Measurements from ENCODE around the gene FGF14. TPM values are rescaled to one million over a fixed set of nuclear protein-coding genes. Genes with fewer than 3 reads are reported as not detected.

The FGF14 gene
- total and polyA plus RNA-seq, 2 of the 4 experiments (the other 2 are of a cell fraction): under 0.01 TPM; not detected in 1

- Histone ChIP-seq H3K4me2 (ENCODE audit: low read depth, low read length) (no peak overlapping the region), H4K20me1 (ENCODE audit: insufficient read depth, low read length) (no peaks in the 10 kb centered on the region), H4K8ac (ENCODE audit: low read depth in 2 of 2, low read length in 2 of 2) (no peak overlapping the region), H2AFZ (replicated peaks; ENCODE audit: low read length, poor library complexity) (no peak overlapping the region), H2BK20ac (ENCODE audit: low read depth, low read length) (no peak overlapping the region), H3K27ac (ENCODE audit: insufficient read depth, low read length) (no peak overlapping the region), H4K91ac (ENCODE audit: insufficient read depth, low read depth, low read length) (no peak overlapping the region), H2AK5ac (ENCODE audit: low read depth, low read length) (no peak overlapping the region), H3K23ac (ENCODE audit: low read depth, low read length) (no peak overlapping the region), H2AK9ac (replicated peaks; ENCODE audit: low read depth, low read length, poor library complexity) (no peak overlapping the region), H3K9me1 (ENCODE audit: insufficient read depth, low read length) (no peaks in the 10 kb centered on the region; the same call in 1 of the 2 replicates), H4K5ac (ENCODE audit: low read depth, low read length) (no peak overlapping the region), H3K4ac (ENCODE audit: low read depth, low read length) (no peak overlapping the region), H3K9me3 (ENCODE audit: control insufficient read depth, insufficient read depth, low read length) (no peaks in the 10 kb centered on the region), H3K36me3 (ENCODE audit: control insufficient read depth, insufficient read depth, low read length) (no peaks in the 10 kb centered on the region), H3K79me1 (ENCODE audit: low read depth in 1 of 2, low read length in 2 of 2) (no peaks in the 10 kb centered on the region), H3K4me3 (ENCODE audit: insufficient read depth, low read depth, low read length) (no peak overlapping the region), H3K4me1 (ENCODE audit: control insufficient read depth, insufficient read depth, low read length) (no peaks in the 10 kb centered on the region), H2BK15ac (ENCODE audit: low read depth, low read length) (no peak overlapping the region), H3K56ac (ENCODE audit: extremely low read depth, insufficient read depth, low read length) (no peak overlapping the region), H3K9ac (ENCODE audit: low read depth, low read length) (no peak overlapping the region), H3K27me3 (ENCODE audit: control insufficient read depth, insufficient read depth, low read length) (no peaks in the 10 kb centered on the region), H2BK5ac (ENCODE audit: low read depth, low read length, poor library complexity, severe bottlenecking) (no peak overlapping the region), H3K18ac (ENCODE audit: low read depth, low read length) (no peak overlapping the region), H3K14ac (replicated peaks; ENCODE audit: low read depth, low read length) (no peak overlapping the region), H2BK120ac (ENCODE audit: low read depth, low read length) (no peak overlapping the region)
- no CpG with 5 or more reads among the region's 10 CpGs for WGBS, 2 experiments (ENCODE audit: extremely low coverage in 2 of 2, insufficient read length in 1 of 2)
- dilution Hi-C loops (cut with HindIII; ENCODE audit: low sequenced_read_pairs, unreplicated experiment) (no loop called here), intact Hi-C loops (cut with micrococcal nuclease) (no loop called here), in situ Hi-C loops (cut with MboI; ENCODE audit: low sequenced_read_pairs) (no loop called here)
- POLR2A ChIA-PET (ENCODE audit: unreplicated experiment): no interaction called here
- ATAC-seq (ENCODE audit: low read depth) (no peak), DNase-seq (no peak)
- no TSS peak for BruUV-seq (replicated peaks)
- CTCF ChIA-PET: interaction anchor here (1.4 kb wide), 1 partner anchor 10 kb away, joined by 3 read pairs; no protein-coding TSS in a partner anchor
- TF ChIP-seq ELK1 (IDR thresholded peaks at IDR 0.05; ENCODE audit: borderline replicate concordance, low read depth, low read length) (no peak), NFE2L2 (IDR thresholded peaks at IDR 0.05; ENCODE audit: low read depth, low read length) (no peak), CHD1 (IDR thresholded peaks at IDR 0.05; ENCODE audit: low read depth, low read length) (no peak), MAZ (IDR thresholded peaks at IDR 0.05; ENCODE audit: borderline replicate concordance, low read depth, low read length) (no peak), MAFK (IDR thresholded peaks at IDR 0.05; ENCODE audit: low read depth, low read length) (no peak), BHLHE40 (IDR thresholded peaks at IDR 0.05; ENCODE audit: low read depth, low read length) (no peak), USF2 (IDR thresholded peaks at IDR 0.05; ENCODE audit: low read depth, low read length) (no peak), SMC3 (IDR thresholded peaks at IDR 0.05; ENCODE audit: low read depth, low read length) (no peak), POLR2A (IDR thresholded peaks at IDR 0.05; ENCODE audit: low read depth, low read length) (no peak), CTCF (conservative IDR thresholded peaks at IDR 0.05; ENCODE audit: low read depth, low read length) (no peak), FOS (IDR thresholded peaks at IDR 0.05; ENCODE audit: low read depth, low read length) (no peak)
Measured at GRCh38 chr13:101717353-101717752, 684.5 kb downstream of the FGF14 start.

All from IMR-90 (cell line).